Fibroblast of lung (primary cell): Measurements from ENCODE around the gene HES1.

Experiments used
- CTCF ChIP-seq, 2 donors: IDR thresholded peaks in 1 of 2; conservative IDR thresholded peaks in 1 of 2; 1 replicate in 1 of 2; 2 replicates in 1 of 2; pipeline ENCODE4 v1.5.1; 2011 to 2012; ENCODE audit warnings: low read length in 2 of 2, control low read depth in 1 of 2, inconsistent platforms in 1 of 2, low read depth in 1 of 2, mild to moderate bottlenecking in 1 of 2
- EZH2 ChIP-seq: IDR thresholded peaks from 2 replicates; pipeline ENCODE4 v1.5.1; 2012; ENCODE audit warnings: low read length, control low read depth, mild to moderate bottlenecking; ENCODE audit errors: missing control alignments

GRCh38 chr3:194102436-194102835 is 33.5 kb upstream of the HES1 start:
- TF ChIP-seq CTCF (conservative IDR thresholded peaks at IDR 0.05 in 1 of 2, IDR thresholded peaks at IDR 0.05 in 1 of 2; ENCODE audit: low read depth in 1 of 2, low read length in 2 of 2), result no peak
- no peak for TF ChIP-seq EZH2
